ACHN (cell line): Measurements from ENCODE around the gene WHRN.

Experiments
- DNase-seq: peaks from one replicate; pipeline ENCODE4 v3.0.0-alpha.2; 2015
- in situ Hi-C: cut with HindIII; loops from 2 replicates; pipeline ENCODE4 v1.10.0; 2017; ENCODE audit warnings: low sequenced_read_pairs, low pct_ligation_motif_present, low pct_unique_long_range_greater_than_20kb

WHRN gene

GRCh38 chr9:114478459-114478858 is 26.8 kb downstream of the WHRN start:
- in situ Hi-C loops: no loop called here

GRCh38 chr9:114477642-114478041 is 27.6 kb downstream of the WHRN start:
- in situ Hi-C loops: no loop called here

More at GRCh38 chr9:114478459-114478858, 26.8 kb downstream of the WHRN start:
- no peak for DNase-seq

DNA sequence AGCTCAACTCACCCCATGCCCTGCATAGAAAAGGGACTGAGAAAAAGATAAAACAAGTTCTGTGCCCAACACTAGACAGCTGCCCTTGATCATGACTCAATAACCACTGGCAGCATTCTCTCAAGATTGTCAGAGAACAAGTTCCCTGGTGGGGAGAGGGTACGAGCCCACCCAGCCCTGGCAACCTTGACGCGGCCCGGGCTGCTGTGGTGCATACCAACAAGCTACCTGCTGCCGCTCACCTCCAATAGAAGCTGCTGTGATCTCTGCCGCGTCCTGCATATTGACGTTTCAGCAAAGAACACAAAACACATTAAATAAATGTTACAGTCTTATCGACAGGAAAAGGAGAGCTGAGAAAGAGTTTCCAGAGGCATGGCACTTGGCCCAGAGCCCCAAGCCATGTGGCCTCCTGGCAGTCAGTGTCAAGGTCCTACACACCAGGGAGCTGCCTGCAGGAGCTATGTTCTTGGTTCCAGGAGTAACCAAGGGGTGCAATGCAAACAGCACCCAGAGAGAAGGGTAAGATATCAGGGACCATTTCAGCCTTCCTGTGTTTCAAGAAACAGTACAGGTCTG is 28.3 kb downstream of the WHRN start:
- no peak for DNase-seq
- in situ Hi-C loops: no loop called here

More at GRCh38 chr9:114477642-114478041, 27.6 kb downstream of the WHRN start:
- DNase-seq: no peak

- in situ Hi-C loops: no loop called here
- no peak for DNase-seq
Observed at GRCh38 chr9:114475412-114476135, 29.7 kb downstream of the WHRN start.

- in situ Hi-C loops: no loop called here
- no peak for DNase-seq
Observed at GRCh38 chr9:114474425-114474824, 30.8 kb downstream of the WHRN start.

DNA sequence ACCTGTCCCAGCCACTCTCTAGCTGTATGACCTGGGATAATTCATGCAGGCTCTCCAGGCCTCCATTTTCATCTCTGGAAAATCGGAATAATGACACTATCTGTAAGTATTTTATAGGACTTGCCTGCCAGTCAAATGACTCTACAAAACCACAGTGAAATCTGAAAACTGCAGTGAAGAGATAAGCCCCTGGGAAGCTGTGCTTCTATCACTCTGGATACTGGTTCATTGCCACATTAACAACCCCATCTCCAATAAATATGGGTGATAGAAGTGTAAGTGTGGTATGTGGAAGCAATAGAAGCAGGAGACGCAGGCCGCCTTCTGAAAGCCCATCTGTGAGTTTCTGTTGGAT is 31.8 kb downstream of the WHRN start:
- in situ Hi-C loops: no loop called here
- DNase-seq: no peak

DNA sequence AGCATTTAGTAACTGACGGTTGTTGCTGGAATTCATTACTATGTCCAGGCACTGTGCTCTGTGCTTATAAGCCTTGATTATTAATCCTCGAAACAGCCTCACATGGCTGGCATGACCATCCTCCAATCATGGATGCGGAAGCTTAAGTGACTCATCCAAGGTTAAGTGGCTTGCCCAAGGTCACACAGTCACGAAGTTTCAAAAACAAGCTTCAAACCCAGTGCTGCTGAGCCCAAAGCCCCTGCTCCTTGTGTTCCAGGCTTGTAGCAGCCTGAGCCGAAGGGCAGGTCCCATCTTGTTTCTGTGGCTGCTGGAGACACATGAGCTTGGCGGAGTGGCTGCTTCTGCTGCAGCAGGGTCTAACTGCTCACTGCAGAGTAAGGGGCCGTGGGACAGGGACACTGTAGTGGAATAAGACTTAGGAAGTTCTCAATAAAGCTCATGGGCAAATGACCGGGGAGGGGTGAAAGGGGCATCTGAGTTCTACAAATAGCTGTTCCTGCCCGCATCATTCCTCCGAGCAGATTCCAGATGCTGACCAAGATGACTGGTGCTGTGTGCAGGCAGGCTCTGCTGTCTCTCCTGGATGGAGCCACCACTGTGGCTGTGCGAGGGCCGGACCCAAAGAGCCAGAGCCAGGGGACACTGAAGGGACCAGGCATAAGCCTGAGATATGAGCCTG is 32.4 kb downstream of the WHRN start:
- in situ Hi-C loops: no loop called here
- DNase-seq: no peak

DNA sequence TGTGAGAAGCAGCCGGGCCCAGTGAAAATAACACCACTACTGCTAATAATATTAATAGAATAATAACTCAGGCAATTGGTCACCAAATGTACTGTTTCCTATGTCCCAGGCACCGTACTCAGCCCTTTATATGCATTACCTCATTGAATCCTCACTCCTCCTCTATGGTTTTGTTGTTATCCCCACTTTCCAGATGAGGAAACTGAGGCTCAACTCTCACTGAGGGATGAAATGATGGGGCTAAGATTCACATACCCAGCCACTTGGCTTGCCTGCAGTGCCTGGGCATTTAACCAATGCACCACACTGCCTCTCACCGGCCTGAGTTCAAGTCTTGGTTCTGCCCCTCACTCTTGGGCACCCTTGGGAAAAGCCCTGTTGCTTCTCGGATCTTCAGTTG is 34.1 kb downstream of the WHRN start:
- in situ Hi-C loops: no loop called here

GRCh38 chr9:114470581-114470980 is 34.7 kb downstream of the WHRN start:
- no peak for DNase-seq
- in situ Hi-C loops: no loop called here

More for the DNA sequence above, 34.1 kb downstream of the WHRN start:
- DNase-seq: no peak

GRCh38 chr9:114470121-114470520 is 35.2 kb downstream of the WHRN start:
- in situ Hi-C loops: no loop called here

GRCh38 chr9:114469091-114469853 is 36.0 kb downstream of the WHRN start:
- in situ Hi-C loops: no loop called here
- no peak for DNase-seq

More at GRCh38 chr9:114470121-114470520, 35.2 kb downstream of the WHRN start:
- no peak for DNase-seq

- DNase-seq: no peak
- in situ Hi-C loops: no loop called here
Observed at GRCh38 chr9:114467910-114468309, 37.4 kb downstream of the WHRN start.

DNA sequence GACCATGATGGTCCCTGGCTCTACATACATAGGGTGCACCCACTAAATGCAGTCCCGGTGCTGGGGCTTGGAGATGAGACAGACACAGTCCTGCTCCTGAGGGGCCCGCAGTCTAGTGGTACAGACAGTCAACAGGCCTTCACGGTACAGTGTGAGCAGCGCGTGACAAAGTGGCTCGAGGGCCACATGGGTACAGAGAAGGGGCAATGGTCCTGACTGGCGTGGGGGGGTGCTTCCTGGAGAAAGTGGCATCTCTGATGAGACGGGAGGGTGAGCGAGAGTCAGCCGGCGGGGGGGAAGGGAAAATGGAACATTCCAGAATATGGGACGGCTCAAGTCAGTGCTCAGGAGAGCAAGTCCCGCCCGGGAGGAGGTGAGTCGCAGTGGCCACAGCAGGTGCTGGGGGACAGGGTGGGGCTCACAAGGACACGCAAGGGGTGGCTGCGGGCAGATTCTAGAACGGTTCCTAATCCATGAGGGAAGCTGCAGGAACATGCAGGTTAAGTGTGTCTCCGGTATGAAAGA is 38.0 kb downstream of the WHRN start:
- no peak for DNase-seq
- in situ Hi-C loops: no loop called here

GRCh38 chr9:114465906-114466900 is 39.1 kb downstream of the WHRN start:
- no peak for DNase-seq
- in situ Hi-C loops: no loop called here

GRCh38 chr9:114465417-114465816 is 39.9 kb downstream of the WHRN start:
- in situ Hi-C loops: no loop called here
- DNase-seq: no peak

DNA sequence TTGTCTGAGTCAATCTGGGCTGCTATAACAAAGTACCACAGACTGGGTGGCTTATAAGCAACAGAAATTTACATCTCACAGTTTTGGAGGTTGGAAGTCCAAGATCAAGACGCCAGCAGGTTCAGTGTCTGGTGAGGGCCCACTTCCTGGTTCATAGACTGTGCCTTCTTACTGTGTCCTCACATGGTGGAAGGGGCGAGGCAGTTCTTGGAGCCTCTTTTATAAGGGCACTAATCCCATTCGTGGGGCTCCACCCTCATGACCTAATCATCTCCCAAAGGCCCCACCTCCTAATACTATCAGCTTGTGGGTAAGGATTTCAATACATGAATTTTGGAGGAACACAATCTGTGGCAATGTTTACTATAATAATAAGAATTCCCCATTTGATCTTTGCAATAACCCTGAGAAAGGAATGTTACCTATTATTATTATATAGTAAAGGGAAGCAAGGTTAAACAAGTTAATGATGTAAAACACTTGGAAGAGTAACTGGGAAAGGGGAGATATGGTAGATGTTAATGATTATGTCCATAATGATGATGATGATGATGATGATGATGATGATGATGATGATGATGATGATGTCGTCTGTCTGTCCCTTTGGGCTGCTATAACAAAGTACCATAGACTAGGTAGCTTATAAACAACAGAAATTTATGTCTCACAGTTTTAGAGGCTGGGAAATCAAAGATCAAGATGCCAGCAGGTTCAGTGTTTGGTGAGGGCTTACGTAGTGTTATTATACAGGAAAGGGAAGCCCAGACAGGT is 40.8 kb downstream of the WHRN start:
- in situ Hi-C loops: no loop called here
- no peak for DNase-seq

GRCh38 chr9:114462791-114463190 is 42.5 kb downstream of the WHRN start:
- no peak for DNase-seq
- in situ Hi-C loops: no loop called here
